GM19023 (cell line): Measurements from ENCODE around the gene CEND1.

Experiments
- ATAC-seq: cut with Tn5 transposase; IDR thresholded peaks from one replicate; pipeline ENCODE4 v1.9.1; 2021; ENCODE audit warnings: mild to moderate bottlenecking, moderate library complexity; ENCODE audit not compliant: unreplicated experiment

The CEND1 gene

GRCh38 chr11:796565-797295 lies 6.8 kb upstream of the CEND1 start:
- ATAC-seq, result no peak

- peak; percentile 31 for ATAC-seq
These were observed 6.0 kb upstream of the CEND1 start for GRCh38 chr11:795634-796564.

- no peak for ATAC-seq
These were observed 5.1 kb upstream of the CEND1 start for GRCh38 chr11:794766-795633.

- no peak for ATAC-seq
These were observed 4.3 kb upstream of the CEND1 start for GRCh38 chr11:794013-794765.

- ATAC-seq, result no peak
These were observed 3.7 kb upstream of the CEND1 start for GRCh38 chr11:793556-793955.

GRCh38 chr11:792873-793272 lies 3.0 kb upstream of the CEND1 start:
- no peak for ATAC-seq

DNA sequence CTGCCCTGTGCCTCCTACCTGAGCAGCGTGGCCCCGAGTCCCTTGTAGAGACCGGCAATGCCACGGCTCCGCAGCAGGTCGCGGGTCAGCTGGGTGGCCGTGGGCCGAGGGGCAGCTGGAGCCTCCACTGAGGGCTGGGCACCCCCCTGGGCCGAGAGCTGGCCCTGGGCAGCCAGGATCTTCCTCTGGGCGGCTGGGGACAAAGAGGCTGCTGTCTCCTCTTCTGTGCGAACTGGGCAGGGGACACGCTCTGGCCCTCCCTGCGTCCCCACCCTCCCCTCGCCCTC lies 2.6 kb upstream of the CEND1 start:
- no peak for ATAC-seq

- no peak for ATAC-seq
These were observed 2.0 kb upstream of the CEND1 start for GRCh38 chr11:791658-792534.

GRCh38 chr11:790721-791564 lies 1.1 kb upstream of the CEND1 start:
- no peak for ATAC-seq

DNA sequence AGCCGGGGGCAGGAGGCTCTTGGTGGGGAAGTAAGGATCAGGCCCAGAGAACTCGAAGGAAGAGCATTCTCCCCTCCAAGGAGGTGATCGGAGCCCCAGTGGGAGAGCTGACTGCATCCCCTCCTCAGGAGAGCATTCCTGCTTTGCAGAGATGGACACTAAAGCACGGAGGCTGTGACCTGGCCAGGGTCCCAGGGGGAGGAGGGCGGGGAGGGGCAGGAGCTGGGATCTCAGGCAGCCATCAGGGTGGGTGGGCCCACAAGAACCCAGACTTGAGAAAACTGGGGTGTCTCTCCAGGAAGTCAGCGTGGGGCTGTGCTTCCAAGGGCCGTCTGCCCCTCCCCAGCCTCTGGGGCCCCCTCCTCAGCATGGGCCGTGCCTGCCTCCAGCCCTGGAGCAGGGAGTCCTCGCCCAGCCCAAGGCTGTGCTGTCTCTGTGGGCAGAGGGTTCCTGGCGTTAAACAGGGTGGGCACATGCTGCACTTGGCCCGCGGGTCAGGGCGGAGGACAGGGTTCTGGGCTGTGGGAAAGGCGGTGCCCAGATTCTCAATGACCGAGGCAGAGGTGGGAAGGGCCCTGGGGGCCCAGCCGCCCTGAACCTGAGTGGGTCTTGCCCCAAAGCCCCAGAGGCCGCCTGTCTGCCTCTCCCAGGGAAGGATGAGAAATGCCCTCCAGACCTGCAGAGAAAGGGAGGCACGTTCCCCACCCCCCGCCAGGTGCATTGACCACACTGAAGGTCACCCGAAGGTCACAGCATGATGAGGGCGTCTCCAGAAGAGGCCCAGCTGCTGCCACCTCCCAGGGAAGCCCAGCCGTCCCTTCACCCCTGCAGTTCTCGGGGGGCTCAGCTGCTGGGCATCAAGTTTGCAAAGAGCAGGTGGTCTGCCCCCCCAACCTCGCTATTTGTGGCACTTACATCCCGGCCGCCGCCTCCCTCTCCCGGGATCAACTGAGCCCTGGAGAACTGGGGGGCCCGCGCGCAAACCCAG lies 643 bp downstream of the CEND1 start:
- ATAC-seq, result no peak

- ATAC-seq, result no peak
These were observed 1.8 kb downstream of the CEND1 start for GRCh38 chr11:788009-788640.

- no peak for ATAC-seq
These were observed 2.7 kb downstream of the CEND1 start for GRCh38 chr11:787084-787675.

- ATAC-seq, result no peak
These were observed 3.4 kb downstream of the CEND1 start for GRCh38 chr11:786235-787083.

DNA sequence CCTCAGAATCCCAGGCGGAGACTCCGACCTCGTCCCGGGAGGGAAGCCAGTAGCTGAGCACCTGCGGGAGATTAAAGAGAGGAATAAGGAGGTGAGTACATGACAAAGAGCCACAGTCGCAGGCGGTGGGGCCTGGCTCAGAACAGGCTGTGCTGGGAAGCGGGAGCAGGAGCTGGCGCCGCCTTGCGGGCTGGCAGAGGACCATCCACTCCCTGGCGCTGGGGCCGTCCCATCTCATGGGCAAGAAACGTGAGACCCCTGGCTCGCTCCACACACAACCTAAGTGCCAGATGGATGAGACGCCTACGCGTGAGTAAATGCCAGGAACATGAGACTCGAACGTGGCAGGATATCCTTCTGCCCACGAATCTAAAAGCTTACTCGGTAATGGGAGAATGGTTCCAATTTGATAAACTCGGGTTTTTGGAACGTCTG lies 6.3 kb downstream of the CEND1 start:
- ATAC-seq, result no peak

- ATAC-seq, result no peak
These were observed 7.4 kb downstream of the CEND1 start for GRCh38 chr11:782264-783174.
